Measurements from ENCODE around the gene SLC48A1. TPM values are rescaled to one million over a fixed set of nuclear protein-coding genes. Genes with fewer than 3 reads are reported as not detected.

Gene SLC48A1
- total RNA-seq, 3 donors from 2014 or later (not counting 1 experiment from before 2014, with no cell fraction given), result 2.0 to 4.4 (median 3.4) TPM

DNA sequence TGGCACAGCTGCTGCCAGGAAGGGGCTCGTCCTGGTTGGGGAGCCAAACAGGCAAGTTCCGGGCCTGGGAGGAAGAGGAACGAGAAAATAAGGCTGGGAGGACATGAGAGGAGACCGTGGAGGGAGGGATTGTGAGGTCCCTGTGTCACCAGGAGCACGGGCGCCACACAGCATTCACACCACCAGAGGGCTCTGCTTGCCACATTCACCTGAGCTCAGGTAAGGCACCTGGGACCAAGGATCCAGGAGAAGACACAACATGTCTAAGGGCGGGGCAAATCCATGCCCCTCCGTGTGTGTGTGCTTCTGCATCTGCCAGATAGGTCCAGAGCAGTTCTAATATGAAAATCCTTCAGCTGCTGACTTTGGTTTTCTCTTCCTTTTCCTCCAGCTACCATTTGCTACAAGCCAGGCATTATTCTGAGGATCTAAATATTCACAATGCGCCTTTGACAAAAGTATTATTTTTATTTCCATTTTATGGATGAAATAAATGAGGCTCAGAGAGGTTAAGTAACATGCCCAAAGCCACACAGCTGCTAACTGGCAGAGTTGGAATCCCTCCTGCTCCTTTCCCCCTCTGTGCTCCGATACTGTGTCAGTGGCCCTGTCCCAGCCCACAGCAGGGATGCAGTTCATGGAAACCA lies 28.9 kb upstream of the SLC48A1 start:
- Mint-ChIP-seq H3K36me3 (no peaks in the 10 kb centered on the region), H3K27ac (no peak overlapping the region), H3K27me3 (ENCODE audit: low read depth in 2 of 2) (peaks cover 18 to 19% of the 10 kb centered on the region in 2 donors), H3K4me1 (peaks cover 17 to 38% of the 10 kb centered on the region in 2 donors), H3K4me3 (no peak overlapping the region), H3K9me3 (no peaks in the 10 kb centered on the region)
- intact Hi-C loops (cut with micrococcal nuclease), result no loop called here
- ATAC-seq (no peak), DNase-seq (peak in 1 of 2 donors; percentile 81)
- H3K27ac ChIP-seq (ENCODE audit: low read length), result no peak overlapping the region
- H3K4me1 ChIP-seq (ENCODE audit: control insufficient read depth, insufficient read depth, low read length), result peaks cover 41% of the 10 kb centered on the region
- H3K36me3 ChIP-seq (ENCODE audit: control insufficient read depth, insufficient read depth, low read length), result no peaks in the 10 kb centered on the region
- H3K27me3 ChIP-seq (ENCODE audit: control insufficient read depth, insufficient read depth, low read length), result peaks cover 6% of the 10 kb centered on the region
- H3K4me3 ChIP-seq (ENCODE audit: low read length), result no peak overlapping the region
- H3K9me3 ChIP-seq (ENCODE audit: control insufficient read depth, insufficient read depth, low read length), result no peaks in the 10 kb centered on the region
- TF ChIP-seq, protein P1, sequence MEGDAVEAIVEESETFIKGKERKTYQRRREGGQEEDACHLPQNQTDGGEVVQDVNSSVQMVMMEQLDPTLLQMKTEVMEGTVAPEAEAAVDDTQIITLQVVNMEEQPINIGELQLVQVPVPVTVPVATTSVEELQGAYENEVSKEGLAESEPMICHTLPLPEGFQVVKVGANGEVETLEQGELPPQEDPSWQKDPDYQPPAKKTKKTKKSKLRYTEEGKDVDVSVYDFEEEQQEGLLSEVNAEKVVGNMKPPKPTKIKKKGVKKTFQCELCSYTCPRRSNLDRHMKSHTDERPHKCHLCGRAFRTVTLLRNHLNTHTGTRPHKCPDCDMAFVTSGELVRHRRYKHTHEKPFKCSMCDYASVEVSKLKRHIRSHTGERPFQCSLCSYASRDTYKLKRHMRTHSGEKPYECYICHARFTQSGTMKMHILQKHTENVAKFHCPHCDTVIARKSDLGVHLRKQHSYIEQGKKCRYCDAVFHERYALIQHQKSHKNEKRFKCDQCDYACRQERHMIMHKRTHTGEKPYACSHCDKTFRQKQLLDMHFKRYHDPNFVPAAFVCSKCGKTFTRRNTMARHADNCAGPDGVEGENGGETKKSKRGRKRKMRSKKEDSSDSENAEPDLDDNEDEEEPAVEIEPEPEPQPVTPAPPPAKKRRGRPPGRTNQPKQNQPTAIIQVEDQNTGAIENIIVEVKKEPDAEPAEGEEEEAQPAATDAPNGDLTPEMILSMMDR (IDR thresholded peaks at IDR 0.05), result no peak
- WGBS (ENCODE audit: insufficient coverage), result 46% methylated on average over 9 of the region's 10 CpGs

DNA sequence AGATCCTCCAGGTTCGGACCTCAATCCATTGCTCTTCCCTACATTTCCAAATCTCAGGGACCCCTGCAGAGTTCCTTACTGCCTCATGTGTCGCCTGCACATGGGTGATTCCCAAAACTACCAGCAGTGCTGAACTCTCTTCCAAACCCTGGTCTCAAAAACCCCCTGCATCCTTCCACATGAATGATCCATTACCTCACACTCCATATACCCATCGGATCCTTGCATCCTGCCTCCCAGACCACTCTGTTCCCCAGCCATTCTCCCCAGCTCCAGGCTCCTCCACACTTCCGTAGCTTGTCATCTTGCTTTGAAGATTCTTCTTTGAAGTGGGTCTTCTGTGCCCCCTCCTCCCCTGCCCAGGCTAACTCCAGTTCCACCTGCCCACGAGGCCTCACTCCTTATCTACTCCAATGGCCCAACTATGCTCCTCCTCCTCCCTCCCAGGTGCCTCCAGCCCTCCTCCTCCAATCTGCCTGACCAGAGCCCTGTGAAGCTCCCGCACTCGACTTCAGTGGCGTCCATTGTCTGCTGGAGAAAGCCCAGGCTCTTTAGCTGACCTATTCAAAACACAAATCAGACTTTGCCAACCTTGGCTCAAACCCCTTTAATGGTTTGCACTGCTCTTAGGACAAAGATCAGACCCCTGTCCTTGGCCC lies 28.1 kb upstream of the SLC48A1 start:
- DNase-seq (no peak), ATAC-seq (no peak)
- Histone ChIP-seq H3K4me1 (ENCODE audit: control insufficient read depth, insufficient read depth, low read length) (peaks cover 35% of the 10 kb centered on the region), H3K36me3 (ENCODE audit: control insufficient read depth, insufficient read depth, low read length) (no peaks in the 10 kb centered on the region), H3K4me3 (ENCODE audit: low read length) (no peak overlapping the region), H3K27me3 (ENCODE audit: control insufficient read depth, insufficient read depth, low read length) (peaks cover 6% of the 10 kb centered on the region), H3K27ac (ENCODE audit: low read length) (no peak overlapping the region), H3K9me3 (ENCODE audit: control insufficient read depth, insufficient read depth, low read length) (no peaks in the 10 kb centered on the region)
- no peaks in the 10 kb centered on the region for H3K9me3 Mint-ChIP-seq
- peaks cover 18% of the 10 kb centered on the region in 2 donors for H3K27me3 Mint-ChIP-seq (ENCODE audit: low read depth in 2 of 2)
- no peak overlapping the region for H3K4me3 Mint-ChIP-seq
- H3K36me3 Mint-ChIP-seq, result no peaks in the 10 kb centered on the region
- H3K27ac Mint-ChIP-seq, result no peak overlapping the region
- intact Hi-C loops (cut with micrococcal nuclease), result no loop called here
- peaks cover 12 to 32% of the 10 kb centered on the region in 2 donors for H3K4me1 Mint-ChIP-seq
- 79% methylated on average over 8 of the region's 8 CpGs for WGBS (ENCODE audit: insufficient coverage)
- TF ChIP-seq, protein P1 (IDR thresholded peaks at IDR 0.05), result no peak

DNA sequence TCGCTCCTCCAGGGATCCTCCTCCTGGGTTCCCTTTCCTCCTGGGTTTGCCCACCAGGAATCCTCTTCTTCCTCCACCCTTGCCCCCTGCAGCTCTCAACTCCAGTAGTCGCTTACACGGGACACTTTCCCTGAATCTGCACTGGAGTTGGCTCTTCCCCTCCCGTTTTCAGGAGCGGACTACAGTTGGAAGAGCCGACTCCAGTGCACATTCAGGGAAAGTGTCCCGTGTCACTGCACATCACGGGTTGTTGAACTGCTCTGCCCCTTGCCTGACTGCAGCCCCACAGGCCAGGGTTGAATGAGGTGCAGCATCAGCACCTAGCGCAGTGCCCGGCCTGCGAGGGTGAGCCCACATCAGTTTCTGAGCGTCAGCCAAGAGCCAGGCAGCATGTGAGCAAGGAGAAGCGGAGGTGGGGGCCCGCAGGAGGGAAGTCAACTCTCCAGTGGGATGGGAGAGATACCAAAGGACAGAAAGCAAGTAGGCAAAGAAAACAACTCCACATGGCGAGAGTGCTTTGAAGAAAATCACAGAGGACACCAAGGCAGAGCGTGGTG lies 27.5 kb upstream of the SLC48A1 start:
- peaks cover 29% of the 10 kb centered on the region for H3K4me1 ChIP-seq (ENCODE audit: control insufficient read depth, insufficient read depth, low read length)
- no peaks in the 10 kb centered on the region for H3K36me3 ChIP-seq (ENCODE audit: control insufficient read depth, insufficient read depth, low read length)
- H3K9me3 ChIP-seq (ENCODE audit: control insufficient read depth, insufficient read depth, low read length), result no peaks in the 10 kb centered on the region
- peaks cover 12 to 26% of the 10 kb centered on the region in 2 donors for H3K4me1 Mint-ChIP-seq
- TF ChIP-seq, protein P1 (IDR thresholded peaks at IDR 0.05), result no peak
- H3K9me3 Mint-ChIP-seq, result no peaks in the 10 kb centered on the region
- peaks cover 18 to 20% of the 10 kb centered on the region in 2 donors for H3K27me3 Mint-ChIP-seq (ENCODE audit: low read depth in 2 of 2)
- intact Hi-C loops (cut with micrococcal nuclease), result no loop called here
- no peak overlapping the region for H3K4me3 ChIP-seq (ENCODE audit: low read length)
- no peak for ATAC-seq
- WGBS (ENCODE audit: insufficient coverage), result 87% methylated on average over 16 of the region's 16 CpGs
- no peak for DNase-seq
- peaks cover 6% of the 10 kb centered on the region for H3K27me3 ChIP-seq (ENCODE audit: control insufficient read depth, insufficient read depth, low read length)
- no peaks in the 10 kb centered on the region for H3K36me3 Mint-ChIP-seq
- no peak overlapping the region for H3K4me3 Mint-ChIP-seq
- H3K27ac Mint-ChIP-seq, result no peak overlapping the region
- no peak overlapping the region for H3K27ac ChIP-seq (ENCODE audit: low read length)
